Kidney (tissue), 14 donors: ENCODE results near the gene ZNF700. TPM values are rescaled to one million over a fixed set of nuclear protein-coding genes. Genes with fewer than 3 reads are reported as not detected.
"Not testable (repeated sequence)": the region's sequence is repeated elsewhere in the genome, so short reads cannot be mapped to it uniquely, and the experiment has no call there.

ENCODE experiments used
- DNase-seq, 5 donors: peaks; one replicate each; pipeline ENCODE4 v3.0.0-alpha.2; 2013 to 2020
- FAIRE-seq: peaks from 2 replicates; lab custom pipeline; 2012; peaks lifted over from hg19 to GRCh38; lab: Jason Lieb, UNC
- H3K27ac ChIP-seq, 2 donors: one replicate each; pipeline ENCODE4 v1.7.0; 2013; ENCODE audit warnings: low read depth in 2 of 2, low read length in 2 of 2, inconsistent platforms in 1 of 2
- H3K27me3 ChIP-seq: one replicate; pipeline ENCODE4 v1.7.1; 2013; ENCODE audit warnings: low read length, inconsistent platforms; ENCODE audit not compliant: control insufficient read depth, insufficient read depth
- H3K36me3 ChIP-seq, 3 donors: one replicate each; pipeline versions ENCODE4 v1.7.0 to v1.7.1; 2013; ENCODE audit warnings: low read length in 3 of 3, control low read depth in 1 of 3, inconsistent platforms in 1 of 3; ENCODE audit not compliant: insufficient read depth in 3 of 3, control insufficient read depth in 2 of 3
- H3K4me1 ChIP-seq, 3 donors: one replicate each; pipeline versions ENCODE4 v1.7.0 to v1.7.1; 2013; ENCODE audit warnings: low read length in 3 of 3, inconsistent platforms in 1 of 3, low read depth in 1 of 3; ENCODE audit not compliant: control insufficient read depth in 2 of 3, insufficient read depth in 2 of 3
- H3K4me3 ChIP-seq, 3 donors: one replicate each; pipeline versions ENCODE4 v1.7.0 to v1.8.1; 2013; ENCODE audit warnings: low read length in 3 of 3, control low read depth in 1 of 3, inconsistent platforms in 1 of 3
- H3K9ac ChIP-seq, 3 donors: one replicate each; pipeline versions ENCODE4 v1.7.0 to v1.7.1; 2013; ENCODE audit warnings: low read length in 3 of 3, control low read depth in 1 of 3, inconsistent platforms in 1 of 3
- H3K9me3 ChIP-seq, 3 donors: one replicate each; pipeline versions ENCODE4 v1.7.0 to v1.7.1; 2013; ENCODE audit warnings: low read length in 3 of 3, control low read depth in 1 of 3, inconsistent platforms in 1 of 3; ENCODE audit not compliant: control insufficient read depth in 2 of 3, insufficient read depth in 1 of 3
- intact Hi-C: fragments of 100-400 bp; cut with DNase I; formaldehyde crosslinking; loops from one replicate; pipeline ENCODE4 v1.11.1; 2022
- polyA plus RNA-seq: library from polyadenylated mRNA; stranded (reverse); fragments of 350-450 nt; fragmentation: Illumina TruSeq; extraction: RNeasy Lipid Tissue Mini Kit (QIAGEN cat#74804); gene quantifications from one replicate; pipeline ENCODE4 v1.2.3, GENCODE V29; 2014; ENCODE audit warnings: low read depth, low replicate concordance; ENCODE audit not compliant: insufficient read depth
- total RNA-seq: library from RNA; stranded (reverse); fragmentation: NEBNext Ultra II Directional; extraction: Animal tissue kit (Norgen Biotek cat#: 25700); gene quantifications from one replicate; pipeline ENCODE4 v1.2.1, GENCODE V29; 2021
- TF ChIP-seq, protein P1 (sequence below): IDR thresholded peaks from 3 replicates; pipeline ENCODE4 v1.5.1; 2012; ENCODE audit warnings: mild to moderate bottlenecking, moderate library complexity, borderline replicate concordance; ENCODE audit not compliant: insufficient read depth; ENCODE audit errors: extremely low read depth
- donor health status: control.
- donor health status: control.
- donor health status: control.
- donor health status: control.
- donor health status: control.
- donor health status: DM: yes; HTN: yes; CAD: no.
- donor health status: Normal renal cell carcinoma (clear cell type).

ZNF700 gene
- total and polyA plus RNA-seq, 2 donors from 2014 or later: 7.2 to 20.9 TPM

DNA sequence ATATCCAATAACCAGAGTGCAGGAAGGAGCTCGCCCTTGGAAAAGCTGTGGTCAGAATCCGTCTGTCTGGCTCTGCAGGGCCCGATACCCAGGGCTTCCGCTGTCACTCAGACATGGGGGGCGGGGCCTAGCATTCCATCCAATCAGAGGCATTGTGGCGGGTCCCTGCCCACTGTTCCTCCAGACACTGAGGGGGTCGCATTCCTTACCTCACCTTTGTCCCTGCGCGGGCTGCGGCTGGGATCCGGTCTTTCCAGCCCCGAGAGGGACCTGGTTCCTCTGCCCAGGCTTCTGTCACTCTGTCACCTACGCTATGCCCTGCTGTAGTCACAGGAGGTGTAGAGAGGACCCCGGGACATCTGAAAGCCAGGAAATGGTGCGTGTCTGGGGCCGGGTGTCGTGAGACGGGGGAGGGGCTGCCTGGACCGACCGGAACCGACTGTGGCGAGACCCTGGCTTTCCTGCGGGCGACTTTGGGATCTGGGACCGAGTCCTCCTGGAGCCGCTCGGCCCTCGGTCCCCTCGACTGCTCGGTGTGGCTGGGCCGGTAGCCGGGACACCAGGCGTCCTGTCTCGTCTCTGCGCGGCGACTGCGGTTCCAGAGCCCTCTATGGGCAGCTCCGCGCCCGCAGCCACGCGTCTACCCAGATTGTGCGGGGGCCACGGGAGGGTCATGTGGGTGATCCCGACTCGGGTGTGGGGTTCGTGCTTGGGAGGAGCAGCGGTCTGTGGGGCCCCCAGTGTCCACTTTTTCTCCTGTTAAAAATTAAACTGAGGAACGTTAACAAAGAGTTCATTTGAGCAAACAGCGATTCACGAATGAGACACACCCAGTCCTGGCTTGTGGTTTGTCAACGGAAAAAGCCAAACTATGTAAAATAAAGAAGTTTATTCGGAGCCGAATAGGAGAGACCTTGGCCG is 37.0 kb upstream of the ZNF700 start, which contains the start of gene ZNF69:
Gene ZNF69, plus strand, starts transcription at position 172 of the 921 bp plus-strand sequence. Its CDS starts 142 bp downstream, at position 314.
- DNase-seq (peak; percentile 94 to 97 (median 97)), FAIRE-seq (no peak)
- Histone ChIP-seq H3K9me3 (peaks cover 0 to under 1% (median 0%) of the 10 kb centered on the region in 3 donors), H3K9ac (peak within 1 kb of the TSS; percentile 8 to 62 (median 62)), H3K27me3 (no peaks in the 10 kb centered on the region), H3K27ac (peak within 1 kb of the TSS; percentile 88 to 95), H3K4me3 (peak within 1 kb of the TSS; percentile 56 to 82 (median 79)), H3K36me3 (peaks cover 0 to 2% (median 0%) of the 10 kb centered on the region in 3 donors), H3K4me1 (peaks cover 0 to 7% (median 0%) of the 10 kb centered on the region in 3 donors)
- TF ChIP-seq, protein P1, sequence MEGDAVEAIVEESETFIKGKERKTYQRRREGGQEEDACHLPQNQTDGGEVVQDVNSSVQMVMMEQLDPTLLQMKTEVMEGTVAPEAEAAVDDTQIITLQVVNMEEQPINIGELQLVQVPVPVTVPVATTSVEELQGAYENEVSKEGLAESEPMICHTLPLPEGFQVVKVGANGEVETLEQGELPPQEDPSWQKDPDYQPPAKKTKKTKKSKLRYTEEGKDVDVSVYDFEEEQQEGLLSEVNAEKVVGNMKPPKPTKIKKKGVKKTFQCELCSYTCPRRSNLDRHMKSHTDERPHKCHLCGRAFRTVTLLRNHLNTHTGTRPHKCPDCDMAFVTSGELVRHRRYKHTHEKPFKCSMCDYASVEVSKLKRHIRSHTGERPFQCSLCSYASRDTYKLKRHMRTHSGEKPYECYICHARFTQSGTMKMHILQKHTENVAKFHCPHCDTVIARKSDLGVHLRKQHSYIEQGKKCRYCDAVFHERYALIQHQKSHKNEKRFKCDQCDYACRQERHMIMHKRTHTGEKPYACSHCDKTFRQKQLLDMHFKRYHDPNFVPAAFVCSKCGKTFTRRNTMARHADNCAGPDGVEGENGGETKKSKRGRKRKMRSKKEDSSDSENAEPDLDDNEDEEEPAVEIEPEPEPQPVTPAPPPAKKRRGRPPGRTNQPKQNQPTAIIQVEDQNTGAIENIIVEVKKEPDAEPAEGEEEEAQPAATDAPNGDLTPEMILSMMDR: peak; percentile 16
- intact Hi-C loops: no loop called here

DNA sequence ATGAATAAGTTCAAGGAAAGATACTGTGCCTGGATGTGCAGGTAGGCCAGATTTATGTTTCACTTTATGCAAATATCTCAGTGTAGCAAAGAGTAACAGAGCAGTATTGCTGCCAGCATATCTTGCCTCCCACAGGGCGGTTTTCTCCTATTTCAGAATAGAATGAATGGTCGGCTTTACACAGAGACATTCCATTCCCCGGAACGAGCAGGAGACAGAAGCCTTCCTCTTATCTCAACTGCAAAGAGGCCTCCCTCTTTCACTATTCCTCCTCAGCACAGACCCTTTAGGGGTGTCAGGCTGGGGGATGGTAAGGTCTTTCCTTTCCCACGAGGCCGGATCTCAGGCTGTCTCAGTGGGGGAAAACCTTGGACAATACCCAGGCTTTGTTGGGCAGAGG is 35.0 kb upstream of the ZNF700 start:
- H3K27ac ChIP-seq, H3K27me3 ChIP-seq, H3K9ac ChIP-seq, FAIRE-seq, H3K36me3 ChIP-seq, H3K4me1 ChIP-seq, H3K9me3 ChIP-seq, intact Hi-C loops: not testable (repeated sequence)
- DNase-seq: peak in 1 of 5 donors; percentile 2
- H3K4me3 ChIP-seq: peak overlapping the region in 1 of 3 donors; percentile 82

DNA sequence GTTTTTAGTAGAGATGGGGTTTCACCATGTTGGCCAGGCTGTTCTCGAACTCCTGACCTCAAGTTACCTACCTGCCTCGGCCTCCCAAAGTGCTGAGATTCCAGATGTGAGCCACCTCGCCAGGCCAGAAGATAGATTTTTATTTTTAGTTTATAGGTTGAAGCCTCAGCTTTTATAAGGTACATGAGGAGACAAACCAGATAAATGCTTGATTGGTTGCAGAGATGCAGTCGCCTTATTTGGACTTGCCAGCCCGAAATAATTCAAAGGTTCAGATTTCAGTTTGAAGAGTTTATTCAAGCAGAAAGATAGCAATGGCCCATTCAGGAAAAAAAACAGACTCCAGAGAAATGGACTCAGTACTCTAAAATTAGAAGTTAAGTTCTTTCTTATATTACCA is 34.3 kb upstream of the ZNF700 start:
- no peak overlapping the region for H3K27ac ChIP-seq
- no peak overlapping the region for H3K9ac ChIP-seq
- peaks cover 3 to 6% (median 5%) of the 10 kb centered on the region in 3 donors for H3K36me3 ChIP-seq
- DNase-seq: no peak
- no peak overlapping the region for H3K4me3 ChIP-seq
- H3K4me1 ChIP-seq: peaks cover 0 to 7% (median 0%) of the 10 kb centered on the region in 3 donors
- intact Hi-C loops: no loop called here
- FAIRE-seq: no peak
- H3K27me3 ChIP-seq: no peaks in the 10 kb centered on the region
- H3K9me3 ChIP-seq: peaks cover 0 to 2% (median 0%) of the 10 kb centered on the region in 3 donors
- TF ChIP-seq, protein P1: no peak

DNA sequence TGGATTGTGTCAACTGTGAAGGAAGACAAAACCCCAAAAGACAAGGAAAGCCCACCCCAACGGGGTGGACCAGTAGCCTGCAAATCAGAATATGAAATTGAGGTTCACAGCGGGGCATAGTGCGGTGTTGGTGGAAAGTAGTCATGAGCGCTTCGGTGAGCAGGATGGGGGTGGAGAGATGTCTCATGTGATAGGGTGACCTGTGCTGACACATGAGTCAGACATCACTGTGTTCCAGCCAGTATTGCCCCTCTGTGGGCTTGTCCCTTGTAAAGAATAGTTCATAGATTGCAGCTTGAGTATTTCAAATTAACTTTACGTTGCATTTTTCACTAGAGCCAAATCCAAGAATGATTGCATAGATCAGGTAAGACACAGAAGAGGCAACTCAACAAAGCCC is 30.1 kb upstream of the ZNF700 start:
- Histone ChIP-seq H3K9me3 (peaks cover 0 to 7% (median 2%) of the 10 kb centered on the region in 3 donors), H3K4me3 (no peak overlapping the region), H3K9ac (no peak overlapping the region), H3K36me3 (peaks cover 3 to 6% (median 5%) of the 10 kb centered on the region in 3 donors), H3K27ac (no peak overlapping the region), H3K27me3 (no peaks in the 10 kb centered on the region), H3K4me1 (no peaks in the 10 kb centered on the region)
- FAIRE-seq: no peak
- TF ChIP-seq, protein P1: no peak
- no peak for DNase-seq
- intact Hi-C loops: no loop called here
